Fibroblast of villous mesenchyme (primary cell): ENCODE results near the gene FFAR1. TPM values are rescaled to one million over a fixed set of nuclear protein-coding genes. Genes with fewer than 3 reads are reported as not detected.

ENCODE experiments used
- DNase-seq: peaks from one replicate; pipeline ENCODE4 v3.0.0-alpha.2; 2010; ENCODE audit warnings: low read depth
- H3K4me3 ChIP-seq: 2 replicates; pipeline ENCODE4 v1.5.1; 2011; ENCODE audit warnings: low read depth, mild to moderate bottlenecking, low read length
- CTCF ChIP-seq: IDR thresholded peaks from 2 replicates; pipeline ENCODE4 v1.5.1; 2012; ENCODE audit warnings: low read depth, mild to moderate bottlenecking, low read length; ENCODE audit not compliant: insufficient read depth
- total RNA-seq: library from RNA; depleted of rRNA; stranded (reverse); fragments of >200 nt; gene quantifications from 2 replicates; pipeline ENCODE4 v1.2.3, GENCODE V29; 2012

Gene FFAR1
- total RNA-seq, 1 donor: not detected

DNA sequence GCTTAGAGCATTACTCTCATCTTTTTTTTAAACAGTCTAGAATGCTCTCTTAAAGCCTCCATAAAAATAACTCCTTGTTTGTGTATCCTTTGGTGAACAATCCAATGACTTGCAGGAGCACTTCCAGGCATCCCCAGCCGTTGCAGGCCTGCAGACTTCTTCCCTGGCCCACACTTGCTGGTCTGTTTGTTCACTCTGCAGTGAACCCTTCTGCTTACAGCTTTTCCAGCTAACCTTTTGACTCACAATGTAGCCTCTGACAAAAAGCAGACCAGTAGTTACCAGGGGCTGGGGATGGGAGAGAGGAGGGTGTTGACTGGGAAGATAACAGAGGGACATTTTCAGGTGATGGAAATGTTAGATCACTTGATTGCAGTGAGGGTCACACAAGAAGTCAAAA is 32.3 kb downstream of the FFAR1 start:
- no peak for TF ChIP-seq CTCF
- DNase-seq: no peak
- no peak overlapping the region for H3K4me3 ChIP-seq

GRCh38 chr19:35380450-35381124 is 32.9 kb downstream of the FFAR1 start:
- DNase-seq: no peak
- H3K4me3 ChIP-seq: no peak overlapping the region
- no peak for TF ChIP-seq CTCF

DNA sequence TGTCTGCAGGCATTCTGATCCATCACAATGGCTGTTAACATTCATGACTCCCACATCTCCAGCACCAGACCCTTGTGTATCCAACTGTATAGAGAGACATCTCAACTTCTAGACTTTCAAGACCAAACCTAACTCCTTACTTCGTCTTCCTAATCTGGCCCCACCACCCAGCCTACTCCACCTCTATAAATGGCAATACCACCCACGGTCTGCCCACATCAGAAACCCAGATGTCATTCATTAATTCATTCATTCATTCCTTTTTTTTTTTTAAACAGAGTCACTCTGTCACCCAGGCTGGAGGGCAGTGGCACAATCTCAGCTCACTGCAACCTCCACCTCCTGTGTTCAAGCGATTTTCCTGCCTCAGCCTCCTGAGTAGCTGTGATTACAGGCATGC is 33.6 kb downstream of the FFAR1 start:
- no peak for TF ChIP-seq CTCF
- no peak for DNase-seq
- no peak overlapping the region for H3K4me3 ChIP-seq

- DNase-seq: no peak
- no peak for TF ChIP-seq CTCF
- H3K4me3 ChIP-seq: no peak overlapping the region
These were observed 34.2 kb downstream of the FFAR1 start for GRCh38 chr19:35381926-35382325.

GRCh38 chr19:35383536-35383935 is 35.8 kb downstream of the FFAR1 start:
- H3K4me3 ChIP-seq: no peak overlapping the region
- TF ChIP-seq CTCF: no peak
- no peak for DNase-seq

GRCh38 chr19:35388277-35389054 is 40.8 kb downstream of the FFAR1 start:
- H3K4me3 ChIP-seq: no peak overlapping the region
- no peak for TF ChIP-seq CTCF
- DNase-seq: no peak
